PC-9 (cell line): ENCODE data around the gene LGALS12. TPM values are rescaled to one million over a fixed set of nuclear protein-coding genes. Genes with fewer than 3 reads are reported as not detected.

Source experiments
- BruUV-seq: library from RNA; stranded (reverse); fragments of 400-500 nt; replicated peaks from 2 replicates; lab custom pipeline; 2021; lab: Mats Ljungman, UMichigan
- CTCF ChIA-PET: fragments of 300-600 bp; sonication (Branson Sonifier 250); formaldehyde crosslinking; loops from one replicate; lab custom pipeline; 2022; ENCODE audit warnings: antibody characterized with exemption; lab: Charles Lee
- POLR2A ChIA-PET: fragments of 300-600 bp; sonication (Branson Sonifier 250); formaldehyde crosslinking; loops from one replicate; lab custom pipeline; 2022; ENCODE audit warnings: antibody characterized with exemption; ENCODE audit not compliant: unreplicated experiment; lab: Charles Lee
- DNase-seq, 2 experiments: peaks; one replicate each; pipeline versions ENCODE4 v3.0.0 to v3.0.0-alpha.2; 2015 to 2022; ENCODE audit warnings: mixed read lengths in 1 of 2
- H2AFZ ChIP-seq: fragments of 200-600 bp; sonication (generic); 2 replicates; pipeline ENCODE4 v1.8.1; 2017; ENCODE audit warnings: antibody characterized with exemption
- H3F3A ChIP-seq: fragments of 200-600 bp; sonication (generic); 2 replicates; pipeline ENCODE4 v1.8.1; 2017; ENCODE audit warnings: antibody characterized with exemption, mild to moderate bottlenecking, low read depth; ENCODE audit not compliant: insufficient read depth
- H3K27ac ChIP-seq: fragments of 200-600 bp; sonication (generic); 2 replicates; pipeline ENCODE4 v1.6.1; 2016; ENCODE audit warnings: mixed run types
- H3K27me3 ChIP-seq: fragments of 200-600 bp; sonication (generic); 2 replicates; pipeline ENCODE4 v1.6.1; 2016; ENCODE audit warnings: low read depth, mixed run types; ENCODE audit not compliant: insufficient read depth
- H3K36me3 ChIP-seq: fragments of 200-600 bp; sonication (generic); 2 replicates; pipeline ENCODE4 v1.6.1; 2016; ENCODE audit warnings: low read depth, mixed run types
- H3K4me1 ChIP-seq: fragments of 200-600 bp; sonication (generic); replicated peaks from 2 replicates; pipeline ENCODE4 v1.6.1; 2016; ENCODE audit warnings: mixed run types; ENCODE audit not compliant: insufficient read depth
- H3K4me2 ChIP-seq: fragments of 200-600 bp; sonication (generic); 2 replicates; pipeline ENCODE4 v1.6.1; 2017; ENCODE audit warnings: mixed run types
- H3K4me3 ChIP-seq: fragments of 200-600 bp; sonication (generic); 2 replicates; pipeline ENCODE4 v1.6.1; 2016; ENCODE audit warnings: mixed run types
- H3K79me2 ChIP-seq: fragments of 200-600 bp; sonication (generic); 2 replicates; pipeline ENCODE4 v1.6.1; 2017; ENCODE audit warnings: low read depth, mixed run types
- H3K9me2 ChIP-seq: fragments of 200-600 bp; sonication (generic); 2 replicates; pipeline ENCODE4 v1.8.1; 2017; ENCODE audit warnings: mild to moderate bottlenecking; ENCODE audit not compliant: insufficient read depth
- H3K9me3 ChIP-seq: fragments of 200-600 bp; sonication (generic); 2 replicates; pipeline ENCODE4 v1.8.1; 2016; ENCODE audit warnings: low read depth; ENCODE audit not compliant: insufficient read depth
- H4K20me1 ChIP-seq: fragments of 200-600 bp; sonication (generic); 2 replicates; pipeline ENCODE4 v1.8.1; 2017; ENCODE audit not compliant: insufficient read depth
- CTCF ChIP-seq: fragments of 200-600 bp; sonication (generic); conservative IDR thresholded peaks from 2 replicates; pipeline ENCODE4 v1.6.1; 2017; ENCODE audit warnings: mixed run types, antibody characterized with exemption, mild to moderate bottlenecking, moderate library complexity
- EZH2 ChIP-seq: fragments of 200-600 bp; sonication (generic); IDR thresholded peaks from 2 replicates; pipeline ENCODE4 v1.8.0; 2017; ENCODE audit warnings: antibody characterized with exemption, low read depth
- intact Hi-C: fragments of 100-400 bp; cut with micrococcal nuclease; formaldehyde crosslinking; loops from one replicate; pipeline ENCODE4 v1.10.0; 2022; ENCODE audit not compliant: unreplicated experiment
- total RNA-seq: library from RNA; stranded (reverse); gene quantifications from 2 replicates; pipeline ENCODE4 v1.2.3, GENCODE V29; 2021

LGALS12 gene
- total RNA-seq, 1 experiment from 2014 or later, result not detected

DNA sequence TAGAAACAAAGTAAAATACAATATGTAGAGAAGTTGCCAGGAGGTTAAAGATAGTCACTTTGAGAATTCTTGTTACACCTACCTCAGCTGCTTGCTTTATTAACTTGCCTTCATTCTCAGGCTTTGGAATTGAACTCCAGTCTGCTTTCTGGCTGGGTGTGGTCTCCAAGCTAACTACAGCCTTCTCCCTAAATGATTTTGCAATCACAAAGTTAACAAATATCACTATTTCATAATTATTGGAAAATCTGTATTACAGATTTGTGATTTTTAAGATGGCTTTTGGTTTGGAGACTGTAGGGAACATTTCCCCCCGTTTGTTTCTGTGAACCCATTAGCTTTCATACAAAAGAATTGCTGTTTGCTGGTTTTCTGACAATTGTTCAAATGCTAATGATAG is 17.1 kb upstream of the LGALS12 start:
- no peaks in the 10 kb centered on the region for H3K79me2 ChIP-seq
- no TSS peak for BruUV-seq
- no peaks in the 10 kb centered on the region for H4K20me1 ChIP-seq
- H3F3A ChIP-seq, result no peaks in the 10 kb centered on the region
- H3K9me3 ChIP-seq, result 0 out of 2 replicates have a peak, but pooled peaks cover 9% of the 10 kb centered on the region
- no peaks in the 10 kb centered on the region for H3K4me1 ChIP-seq
- no peak overlapping the region for H3K4me2 ChIP-seq
- no peak overlapping the region for H3K27ac ChIP-seq
- H3K9me2 ChIP-seq, result no peaks in the 10 kb centered on the region
- POLR2A ChIA-PET, result interaction anchor here (0.6 kb wide), 1 partner anchor 62 kb away, joined by 3 read pairs; no protein-coding TSS in a partner anchor
- intact Hi-C loops, result no loop called here
- no peaks in the 10 kb centered on the region for H3K27me3 ChIP-seq
- no peak overlapping the region for H3K4me3 ChIP-seq
- H3K36me3 ChIP-seq, result no peaks in the 10 kb centered on the region
- TF ChIP-seq CTCF (no peak), EZH2 (no peak)
- H2AFZ ChIP-seq, result no peak overlapping the region
- CTCF ChIA-PET, result interaction anchor here (0.6 kb wide), 2 partner anchors 106 to 1035 kb away, joined by 4 read pairs; no protein-coding TSS in a partner anchor
- no peak for DNase-seq

DNA sequence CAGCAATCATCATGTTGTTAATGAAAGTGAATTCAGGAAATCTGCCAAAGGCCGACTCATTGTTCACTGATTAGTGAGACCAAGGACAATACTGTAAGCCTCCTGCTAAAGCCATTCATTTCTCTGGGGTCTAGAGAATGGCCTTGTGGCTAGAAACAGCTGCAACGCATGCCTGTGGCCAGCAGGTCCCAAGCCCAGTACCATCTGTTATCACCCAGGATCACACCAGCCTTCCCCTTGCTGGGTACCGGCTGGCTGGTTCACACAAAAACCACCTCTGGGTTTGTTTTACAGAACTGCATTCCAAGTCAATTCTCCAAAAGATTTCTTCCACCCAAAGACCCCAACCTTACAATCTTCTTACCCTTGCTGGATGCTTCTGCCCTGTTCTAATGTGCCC is 16.0 kb upstream of the LGALS12 start:
- BruUV-seq, result no TSS peak
- no peak overlapping the region for H3K4me3 ChIP-seq
- H3K9me3 ChIP-seq, result peaks cover 4% of the 10 kb centered on the region; the same call in 1 of the 2 replicates
- H3K79me2 ChIP-seq, result no peaks in the 10 kb centered on the region
- intact Hi-C loops, result no loop called here
- no peak overlapping the region for H3K4me2 ChIP-seq
- no peak for DNase-seq
- H3K27me3 ChIP-seq, result no peaks in the 10 kb centered on the region
- H3K4me1 ChIP-seq, result no peaks in the 10 kb centered on the region
- no peaks in the 10 kb centered on the region for H3F3A ChIP-seq
- no peak for TF ChIP-seq CTCF
- no peak for TF ChIP-seq EZH2
- no peaks in the 10 kb centered on the region for H3K36me3 ChIP-seq
- POLR2A ChIA-PET, result interaction anchor here (0.5 kb wide), 1 partner anchor 87 kb away, joined by 4 read pairs; no protein-coding TSS in a partner anchor
- no peak overlapping the region for H3K27ac ChIP-seq
- CTCF ChIA-PET, result no interaction called here
- no peaks in the 10 kb centered on the region for H3K9me2 ChIP-seq
- H2AFZ ChIP-seq, result no peak overlapping the region
- H4K20me1 ChIP-seq, result no peaks in the 10 kb centered on the region

DNA sequence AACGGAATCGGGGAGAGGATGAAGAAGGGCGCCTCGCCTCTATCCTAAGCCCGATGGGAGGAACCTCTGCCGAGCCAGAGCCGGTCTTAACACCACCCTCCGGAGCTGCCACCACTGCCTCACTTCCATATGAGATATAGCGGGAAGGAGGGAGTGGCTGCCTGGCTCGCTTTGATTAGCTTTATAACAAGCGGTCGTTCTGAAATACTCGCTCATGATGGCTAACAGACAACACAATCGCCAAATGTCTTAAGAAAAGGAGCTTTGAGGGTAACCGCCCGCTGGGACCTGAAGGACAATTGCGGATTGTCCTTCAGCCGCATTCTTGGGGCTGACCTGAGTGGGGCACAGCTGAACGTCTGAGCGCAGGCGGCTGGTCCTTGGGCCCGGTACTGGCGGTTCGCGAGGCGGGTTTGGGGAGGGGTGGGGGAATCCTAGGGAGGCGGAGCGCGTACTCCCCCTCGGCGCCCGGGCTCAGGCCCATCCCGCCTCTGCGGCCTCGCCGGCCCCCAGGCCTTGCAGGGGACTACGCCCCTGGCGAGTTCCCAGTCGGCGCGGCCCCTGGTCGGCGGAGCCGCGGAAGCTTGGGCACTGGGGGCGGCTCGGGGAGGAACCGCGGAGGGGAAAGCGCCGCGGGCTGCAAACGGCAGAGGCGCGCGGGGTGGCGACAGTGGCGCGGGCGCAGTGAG is 15.2 kb upstream of the LGALS12 start, which contains the start of gene PLAAT5:
PLAAT5 (minus strand) TSS at position 617 of the 689 bp plus-strand sequence; CDS start at position 484, 133 bp downstream.
- Histone ChIP-seq H3K4me3 (no peak within 1 kb of the TSS), H3K9me3 (peaks cover 2% of the 10 kb centered on the region; the same call in 1 of the 2 replicates), H3F3A (no peaks in the 10 kb centered on the region), H3K9me2 (no peaks in the 10 kb centered on the region), H3K79me2 (no peaks in the 10 kb centered on the region), H3K27ac (no peak within 1 kb of the TSS), H4K20me1 (no peaks in the 10 kb centered on the region), H3K4me1 (no peaks in the 10 kb centered on the region), H3K36me3 (no peaks in the 10 kb centered on the region), H2AFZ (no peak within 1 kb of the TSS), H3K27me3 (no peaks in the 10 kb centered on the region), H3K4me2 (no peak within 1 kb of the TSS)
- no TSS peak for BruUV-seq
- CTCF ChIA-PET, result no interaction called here
- intact Hi-C loops, result no loop called here
- POLR2A ChIA-PET, result interaction anchor here (0.7 kb wide), 1 partner anchor 554 kb away, joined by 8 read pairs; no protein-coding TSS in a partner anchor
- no peak for TF ChIP-seq CTCF
- no peak for TF ChIP-seq EZH2
- DNase-seq, result no peak
